ENCODE results near the gene ACTR3C. TPM values are rescaled to one million over a fixed set of nuclear protein-coding genes. Genes with fewer than 3 reads are reported as not detected.
"Not testable (repeated sequence)": the region's sequence is repeated elsewhere in the genome, so short reads cannot be mapped to it uniquely, and the experiment has no call there.

ACTR3C gene
- total and polyA plus RNA-seq, 2 donors from 2014 or later, result 15.8 to 31.6 TPM

- H3K27me3 ChIP-seq (ENCODE audit: control insufficient read depth, insufficient read depth, low read length); H3K36me3 ChIP-seq (ENCODE audit: control insufficient read depth in 2 of 3, insufficient read depth in 3 of 3, low read length in 3 of 3); FAIRE-seq; H3K4me3 ChIP-seq (ENCODE audit: low read length in 3 of 3); H3K27ac ChIP-seq (ENCODE audit: low read depth in 2 of 2, low read length in 2 of 2); DNase-seq; intact Hi-C loops (cut with DNase I); H3K4me1 ChIP-seq (ENCODE audit: control insufficient read depth in 2 of 3, insufficient read depth in 2 of 3, low read depth in 1 of 3, low read length in 3 of 3); H3K9ac ChIP-seq (ENCODE audit: low read length in 3 of 3); H3K9me3 ChIP-seq (ENCODE audit: control insufficient read depth in 2 of 3, insufficient read depth in 1 of 3, low read length in 3 of 3): not testable (repeated sequence)
These were observed 75.6 kb downstream of the ACTR3C start for GRCh38 chr7:150247745-150248144.

- H3K27ac ChIP-seq (ENCODE audit: low read depth in 2 of 2, low read length in 2 of 2); H3K9me3 ChIP-seq (ENCODE audit: control insufficient read depth in 2 of 3, insufficient read depth in 1 of 3, low read length in 3 of 3); H3K27me3 ChIP-seq (ENCODE audit: control insufficient read depth, insufficient read depth, low read length); H3K9ac ChIP-seq (ENCODE audit: low read length in 3 of 3); FAIRE-seq; DNase-seq; H3K4me1 ChIP-seq (ENCODE audit: control insufficient read depth in 2 of 3, insufficient read depth in 2 of 3, low read depth in 1 of 3, low read length in 3 of 3); H3K36me3 ChIP-seq (ENCODE audit: control insufficient read depth in 2 of 3, insufficient read depth in 3 of 3, low read length in 3 of 3); intact Hi-C loops (cut with DNase I); H3K4me3 ChIP-seq (ENCODE audit: low read length in 3 of 3): not testable (repeated sequence)
These were observed 78.1 kb downstream of the ACTR3C start for GRCh38 chr7:150245208-150245607.

- intact Hi-C loops (cut with DNase I); H3K36me3 ChIP-seq (ENCODE audit: control insufficient read depth in 2 of 3, insufficient read depth in 3 of 3, low read length in 3 of 3); DNase-seq; H3K27me3 ChIP-seq (ENCODE audit: control insufficient read depth, insufficient read depth, low read length); H3K9ac ChIP-seq (ENCODE audit: low read length in 3 of 3); H3K4me3 ChIP-seq (ENCODE audit: low read length in 3 of 3); H3K27ac ChIP-seq (ENCODE audit: low read depth in 2 of 2, low read length in 2 of 2); H3K4me1 ChIP-seq (ENCODE audit: control insufficient read depth in 2 of 3, insufficient read depth in 2 of 3, low read depth in 1 of 3, low read length in 3 of 3); H3K9me3 ChIP-seq (ENCODE audit: control insufficient read depth in 2 of 3, insufficient read depth in 1 of 3, low read length in 3 of 3): not testable (repeated sequence)
- peak; percentile 11 for FAIRE-seq
These were observed 80.4 kb downstream of the ACTR3C start for GRCh38 chr7:150242935-150243334.

- H3K27me3 ChIP-seq (ENCODE audit: control insufficient read depth, insufficient read depth, low read length); H3K36me3 ChIP-seq (ENCODE audit: control insufficient read depth in 2 of 3, insufficient read depth in 3 of 3, low read length in 3 of 3); H3K4me1 ChIP-seq (ENCODE audit: control insufficient read depth in 2 of 3, insufficient read depth in 2 of 3, low read depth in 1 of 3, low read length in 3 of 3); intact Hi-C loops (cut with DNase I); FAIRE-seq; H3K4me3 ChIP-seq (ENCODE audit: low read length in 3 of 3); H3K9ac ChIP-seq (ENCODE audit: low read length in 3 of 3); DNase-seq; H3K27ac ChIP-seq (ENCODE audit: low read depth in 2 of 2, low read length in 2 of 2); H3K9me3 ChIP-seq (ENCODE audit: control insufficient read depth in 2 of 3, insufficient read depth in 1 of 3, low read length in 3 of 3): not testable (repeated sequence)
These were observed 97.9 kb downstream of the ACTR3C start for GRCh38 chr7:150225444-150225843.

GRCh38 chr7:150222083-150222972, 101.0 kb downstream of the ACTR3C start:
- DNase-seq, result peak in 2 of 5 donors; percentile 9 to 16
- H3K27me3 ChIP-seq (ENCODE audit: control insufficient read depth, insufficient read depth, low read length); H3K27ac ChIP-seq (ENCODE audit: low read depth in 2 of 2, low read length in 2 of 2); FAIRE-seq; H3K4me3 ChIP-seq (ENCODE audit: low read length in 3 of 3); H3K9me3 ChIP-seq (ENCODE audit: control insufficient read depth in 2 of 3, insufficient read depth in 1 of 3, low read length in 3 of 3); H3K4me1 ChIP-seq (ENCODE audit: control insufficient read depth in 2 of 3, insufficient read depth in 2 of 3, low read depth in 1 of 3, low read length in 3 of 3); intact Hi-C loops (cut with DNase I); H3K9ac ChIP-seq (ENCODE audit: low read length in 3 of 3); H3K36me3 ChIP-seq (ENCODE audit: control insufficient read depth in 2 of 3, insufficient read depth in 3 of 3, low read length in 3 of 3): not testable (repeated sequence)

GRCh38 chr7:150220673-150221181, 102.6 kb downstream of the ACTR3C start:
- DNase-seq, result peak; percentile 36 to 70 (median 59)
- H3K27me3 ChIP-seq (ENCODE audit: control insufficient read depth, insufficient read depth, low read length); intact Hi-C loops (cut with DNase I); H3K9me3 ChIP-seq (ENCODE audit: control insufficient read depth in 2 of 3, insufficient read depth in 1 of 3, low read length in 3 of 3); H3K4me3 ChIP-seq (ENCODE audit: low read length in 3 of 3); H3K9ac ChIP-seq (ENCODE audit: low read length in 3 of 3); FAIRE-seq; H3K4me1 ChIP-seq (ENCODE audit: control insufficient read depth in 2 of 3, insufficient read depth in 2 of 3, low read depth in 1 of 3, low read length in 3 of 3); H3K27ac ChIP-seq (ENCODE audit: low read depth in 2 of 2, low read length in 2 of 2); H3K36me3 ChIP-seq (ENCODE audit: control insufficient read depth in 2 of 3, insufficient read depth in 3 of 3, low read length in 3 of 3): not testable (repeated sequence)

GRCh38 chr7:150219941-150220658, 103.2 kb downstream of the ACTR3C start:
- H3K4me3 ChIP-seq (ENCODE audit: low read length in 3 of 3); H3K9ac ChIP-seq (ENCODE audit: low read length in 3 of 3); H3K4me1 ChIP-seq (ENCODE audit: control insufficient read depth in 2 of 3, insufficient read depth in 2 of 3, low read depth in 1 of 3, low read length in 3 of 3); H3K9me3 ChIP-seq (ENCODE audit: control insufficient read depth in 2 of 3, insufficient read depth in 1 of 3, low read length in 3 of 3); H3K36me3 ChIP-seq (ENCODE audit: control insufficient read depth in 2 of 3, insufficient read depth in 3 of 3, low read length in 3 of 3); H3K27ac ChIP-seq (ENCODE audit: low read depth in 2 of 2, low read length in 2 of 2); H3K27me3 ChIP-seq (ENCODE audit: control insufficient read depth, insufficient read depth, low read length); intact Hi-C loops (cut with DNase I); FAIRE-seq: not testable (repeated sequence)
- DNase-seq, result peak; percentile 10 to 39 (median 33)

GRCh38 chr7:150206848-150207247, 116.5 kb downstream of the ACTR3C start:
- H3K27me3 ChIP-seq (ENCODE audit: control insufficient read depth, insufficient read depth, low read length); intact Hi-C loops (cut with DNase I); H3K36me3 ChIP-seq (ENCODE audit: control insufficient read depth in 2 of 3, insufficient read depth in 3 of 3, low read length in 3 of 3); DNase-seq; H3K9me3 ChIP-seq (ENCODE audit: control insufficient read depth in 2 of 3, insufficient read depth in 1 of 3, low read length in 3 of 3); H3K27ac ChIP-seq (ENCODE audit: low read depth in 2 of 2, low read length in 2 of 2); H3K4me1 ChIP-seq (ENCODE audit: control insufficient read depth in 2 of 3, insufficient read depth in 2 of 3, low read depth in 1 of 3, low read length in 3 of 3); FAIRE-seq; H3K9ac ChIP-seq (ENCODE audit: low read length in 3 of 3); H3K4me3 ChIP-seq (ENCODE audit: low read length in 3 of 3): not testable (repeated sequence)
